Gastrocnemius medialis (tissue), 4 donors: ENCODE measurements around the gene VASH1.

ENCODE experiments used
- CTCF ChIP-seq, 5 experiments: fragments of 450-650 bp in 3 of 5; fragments of 200-600 bp in 2 of 5; sonication (generic) in 2 of 5; IDR thresholded peaks in 4 of 5; conservative IDR thresholded peaks in 1 of 5; 1 replicate in 4 of 5; 2 replicates in 1 of 5; pipeline ENCODE4 v1.5.1; 2016 to 2019; ENCODE audit warnings: antibody characterized with exemption in 5 of 5, mild to moderate bottlenecking in 3 of 5, moderate library complexity in 3 of 5
- POLR2A ChIP-seq, 2 donors: fragments of 450-650 bp; IDR thresholded peaks; one replicate each; pipeline ENCODE4 v1.6.1; 2017; ENCODE audit warnings: antibody characterized with exemption in 2 of 2, mild to moderate bottlenecking in 2 of 2, moderate library complexity in 2 of 2

GRCh38 chr14:76769636-76770292, 8.5 kb downstream of the VASH1 start:
- TF ChIP-seq CTCF (IDR thresholded peaks at IDR 0.05 in 4 of 5, conservative IDR thresholded peaks at IDR 0.05 in 1 of 5) (no peak), POLR2A (IDR thresholded peaks at IDR 0.05) (no peak)
